Ascending aorta (tissue), 2 donors: ENCODE measurements around the gene VWA8. TPM values are rescaled to one million over a fixed set of nuclear protein-coding genes. Genes with fewer than 3 reads are reported as not detected.

Experiments used
- DNase-seq, 2 donors: peaks; one replicate each; pipeline ENCODE4 v3.0.0-alpha.2; 2019; ENCODE audit warnings: low spot score in 2 of 2
- H3K27ac ChIP-seq, 2 donors: fragments of 200-600 bp; sonication (generic); one replicate each; pipeline ENCODE4 v1.5.1; 2016 to 2017; ENCODE audit warnings: mild to moderate bottlenecking in 1 of 2
- H3K27me3 ChIP-seq: fragments of 200-600 bp; sonication (generic); one replicate; pipeline ENCODE4 v1.5.1; 2017
- H3K36me3 ChIP-seq, 2 donors: fragments of 200-600 bp; sonication (generic); one replicate each; pipeline ENCODE4 v1.5.1; 2016
- H3K4me1 ChIP-seq, 2 donors: fragments of 200-600 bp; sonication (generic); one replicate each; pipeline ENCODE4 v1.5.1; 2016 to 2017; ENCODE audit warnings: mild to moderate bottlenecking in 1 of 2
- H3K4me3 ChIP-seq, 2 donors: fragments of 200-600 bp; sonication (generic); one replicate each; pipeline ENCODE4 v1.5.1; 2016 to 2017; ENCODE audit warnings: mild to moderate bottlenecking in 1 of 2
- H3K9me3 ChIP-seq, 2 donors: fragments of 200-600 bp; sonication (generic); one replicate each; pipeline ENCODE4 v1.5.1; 2016
- CTCF ChIP-seq, 3 experiments: fragments of 200-600 bp in 2 of 3; fragments of 450-650 bp in 1 of 3; sonication (generic) in 2 of 3; IDR thresholded peaks; one replicate each; pipeline ENCODE4 v1.5.1; 2016 to 2019; ENCODE audit warnings: antibody characterized with exemption in 3 of 3, mild to moderate bottlenecking in 1 of 3, moderate library complexity in 1 of 3
- intact Hi-C: fragments of 100-400 bp; cut with DNase I; formaldehyde crosslinking; loops from one replicate; pipeline ENCODE4 v1.15.1; 2023
- total RNA-seq: library from RNA; depleted of rRNA; stranded (reverse); fragments of >200 nt; gene quantifications from one replicate; pipeline ENCODE4 v1.1.0, GENCODE V29; 2016

Gene VWA8
- total RNA-seq, 1 donor from 2014 or later, result 10.4 TPM

GRCh38 chr13:41548910-41549309 is 412.0 kb downstream of the VWA8 start:
- no peaks in the 10 kb centered on the region for H3K27me3 ChIP-seq
- intact Hi-C loops, result no loop called here
- no peaks in the 10 kb centered on the region for H3K9me3 ChIP-seq
- no peak overlapping the region for H3K27ac ChIP-seq
- peaks cover 0 to 5% of the 10 kb centered on the region in 2 donors for H3K4me1 ChIP-seq
- no peaks in the 10 kb centered on the region for H3K36me3 ChIP-seq
- no peak for TF ChIP-seq CTCF (IDR thresholded peaks at IDR 0.05)
- H3K4me3 ChIP-seq, result no peak overlapping the region
- no peak for DNase-seq

- peaks cover 0 to 5% of the 10 kb centered on the region in 2 donors for H3K4me1 ChIP-seq
- no peak for DNase-seq
- H3K27me3 ChIP-seq, result no peaks in the 10 kb centered on the region
- intact Hi-C loops, result no loop called here
- peak overlapping the region in 1 of 2 donors; percentile 63 for H3K27ac ChIP-seq
- H3K9me3 ChIP-seq, result no peaks in the 10 kb centered on the region
- no peak overlapping the region for H3K4me3 ChIP-seq
- no peak for TF ChIP-seq CTCF (IDR thresholded peaks at IDR 0.05)
- no peaks in the 10 kb centered on the region for H3K36me3 ChIP-seq
Measured at GRCh38 chr13:41548031-41548430, 412.9 kb downstream of the VWA8 start.

GRCh38 chr13:41547251-41548000 is 413.5 kb downstream of the VWA8 start:
- Histone ChIP-seq H3K27me3 (no peaks in the 10 kb centered on the region), H3K36me3 (no peaks in the 10 kb centered on the region), H3K27ac (peak overlapping the region; percentile 32 to 63), H3K4me1 (peaks cover 0 to 5% of the 10 kb centered on the region in 2 donors), H3K9me3 (no peaks in the 10 kb centered on the region), H3K4me3 (no peak overlapping the region)
- no peak for DNase-seq
- intact Hi-C loops, result no loop called here
- no peak for TF ChIP-seq CTCF (IDR thresholded peaks at IDR 0.05)

- H3K4me1 ChIP-seq, result peaks cover 0 to 5% of the 10 kb centered on the region in 2 donors
- H3K36me3 ChIP-seq, result no peaks in the 10 kb centered on the region
- no peak overlapping the region for H3K4me3 ChIP-seq
- H3K27me3 ChIP-seq, result no peaks in the 10 kb centered on the region
- DNase-seq, result no peak
- intact Hi-C loops, result no loop called here
- no peaks in the 10 kb centered on the region for H3K9me3 ChIP-seq
- peak overlapping the region; percentile 32 to 63 for H3K27ac ChIP-seq
- no peak for TF ChIP-seq CTCF (IDR thresholded peaks at IDR 0.05)
Measured at GRCh38 chr13:41546372-41547190, 414.3 kb downstream of the VWA8 start.

- no peaks in the 10 kb centered on the region for H3K9me3 ChIP-seq
- intact Hi-C loops, result no loop called here
- no peaks in the 10 kb centered on the region for H3K27me3 ChIP-seq
- H3K4me1 ChIP-seq, result peaks cover 0 to 5% of the 10 kb centered on the region in 2 donors
- TF ChIP-seq CTCF (IDR thresholded peaks at IDR 0.05), result no peak
- no peak overlapping the region for H3K27ac ChIP-seq
- H3K36me3 ChIP-seq, result no peaks in the 10 kb centered on the region
- DNase-seq, result no peak
- no peak overlapping the region for H3K4me3 ChIP-seq
Measured at GRCh38 chr13:41545432-41545707, 415.5 kb downstream of the VWA8 start.
